NCI-H345 treated with DMSO at 0.1 percent for 48 hours (cell line): ENCODE data around the gene SOX4.

ENCODE experiments used
- DNase-seq: peaks from one replicate; lab custom pipeline; 2025; ENCODE audit not compliant: unreplicated experiment; lab: John Stamatoyannopoulos, UW

SOX4 gene

GRCh38 chr6:21612067-21612745 is 18.7 kb downstream of the SOX4 start:
- no peak for DNase-seq

GRCh38 chr6:21613809-21614208 is 20.3 kb downstream of the SOX4 start:
- no peak for DNase-seq

GRCh38 chr6:21614226-21614625 is 20.7 kb downstream of the SOX4 start:
- no peak for DNase-seq

GRCh38 chr6:21615504-21615903 is 22.0 kb downstream of the SOX4 start:
- no peak for DNase-seq

GRCh38 chr6:21616005-21616404 is 22.5 kb downstream of the SOX4 start:
- no peak for DNase-seq

- DNase-seq, result no peak
Observed at GRCh38 chr6:21625642-21626041, 32.1 kb downstream of the SOX4 start.

GRCh38 chr6:21626756-21627155 is 33.2 kb downstream of the SOX4 start:
- no peak for DNase-seq

GRCh38 chr6:21628160-21628559 is 34.6 kb downstream of the SOX4 start:
- no peak for DNase-seq

- no peak for DNase-seq
Observed at GRCh38 chr6:21633511-21634109, 40.1 kb downstream of the SOX4 start.

- DNase-seq, result no peak
Observed at GRCh38 chr6:21634582-21634981, 41.0 kb downstream of the SOX4 start.

- no peak for DNase-seq
Observed at GRCh38 chr6:21636876-21637275, 43.3 kb downstream of the SOX4 start.

GRCh38 chr6:21639316-21639715 is 45.8 kb downstream of the SOX4 start:
- no peak for DNase-seq
